SKM-1 treated with dmso at 0.1 percent for 144 hours (cell line): ENCODE measurements around the gene HSD11B1L.
"Not testable (repeated sequence)": the region's sequence is repeated elsewhere in the genome, so short reads cannot be mapped to it uniquely, and the experiment has no call there.

Source experiments
- DNase-seq: peaks from one replicate; lab custom pipeline; 2025; ENCODE audit not compliant: unreplicated experiment; lab: John Stamatoyannopoulos, UW

Gene HSD11B1L

DNA sequence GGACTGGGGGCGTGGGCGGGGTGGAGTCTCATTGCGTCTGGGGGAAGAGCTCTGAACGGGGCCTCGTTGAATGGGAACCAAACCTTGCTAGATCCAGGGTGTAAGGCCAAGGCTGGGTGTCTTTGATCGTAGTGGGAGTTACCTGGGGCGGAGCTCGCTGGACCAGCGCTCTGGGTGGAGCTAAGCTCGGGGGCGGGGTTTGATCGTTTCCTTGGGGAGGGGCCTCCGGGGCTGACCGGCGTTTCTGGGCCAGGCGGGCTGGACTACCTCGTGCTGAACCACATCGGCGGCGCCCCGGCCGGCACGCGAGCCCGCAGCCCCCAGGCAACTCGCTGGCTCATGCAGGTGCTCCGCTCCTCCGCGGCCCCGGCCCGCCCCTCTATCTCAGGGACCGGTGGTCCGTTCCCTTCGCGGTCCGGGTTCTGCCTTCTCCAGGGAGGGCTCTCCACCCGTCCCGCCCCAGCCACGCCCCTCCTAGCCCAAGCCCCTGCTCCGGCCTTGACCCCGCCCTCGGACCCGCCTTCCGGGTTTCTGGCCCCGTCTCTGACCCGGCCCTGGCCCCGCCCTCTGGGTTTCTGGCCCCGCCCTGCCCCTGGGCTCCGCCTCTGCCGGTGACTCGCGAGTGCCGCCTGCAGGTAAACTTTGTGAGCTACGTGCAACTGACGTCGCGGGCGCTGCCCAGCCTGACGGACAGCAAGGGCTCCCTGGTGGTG is 6.0 kb downstream of the HSD11B1L start:
- DNase-seq: peak; percentile 92

DNA sequence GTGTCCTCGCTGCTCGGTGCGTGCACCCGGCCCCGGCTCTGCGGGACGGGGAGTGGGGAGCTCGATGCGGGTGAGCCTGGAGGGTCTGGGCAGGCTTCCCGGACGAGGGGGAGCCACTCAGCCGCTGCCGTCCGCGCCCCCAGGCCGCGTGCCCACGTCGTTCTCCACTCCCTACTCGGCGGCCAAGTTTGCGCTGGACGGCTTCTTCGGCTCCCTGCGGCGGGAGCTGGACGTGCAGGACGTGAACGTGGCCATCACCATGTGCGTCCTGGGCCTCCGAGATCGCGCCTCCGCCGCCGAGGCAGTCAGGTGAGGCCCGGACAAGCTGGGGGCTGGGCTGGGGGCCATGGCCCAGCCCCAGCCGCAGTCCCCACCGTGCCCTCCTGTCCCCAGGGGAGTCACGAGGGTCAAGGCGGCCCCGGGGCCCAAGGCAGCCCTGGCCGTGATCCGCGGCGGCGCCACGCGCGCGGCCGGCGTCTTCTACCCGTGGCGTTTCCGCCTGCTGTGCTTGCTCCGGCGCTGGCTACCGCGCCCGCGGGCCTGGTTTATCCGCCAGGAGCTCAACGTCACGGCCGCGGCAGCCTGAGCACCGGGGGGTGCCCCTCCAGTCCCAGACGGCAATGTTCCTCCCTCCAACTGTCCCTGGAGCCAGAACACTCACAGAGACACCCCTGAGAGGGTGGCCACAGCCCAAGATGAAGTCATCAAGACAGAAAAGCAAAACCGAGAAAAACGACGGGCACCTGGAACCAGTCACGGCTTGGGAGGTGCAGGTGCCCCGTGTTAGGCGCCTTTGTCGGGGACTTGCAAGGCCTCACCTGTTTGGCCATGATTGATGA is 6.8 kb downstream of the HSD11B1L start:
- no peak for DNase-seq

DNA sequence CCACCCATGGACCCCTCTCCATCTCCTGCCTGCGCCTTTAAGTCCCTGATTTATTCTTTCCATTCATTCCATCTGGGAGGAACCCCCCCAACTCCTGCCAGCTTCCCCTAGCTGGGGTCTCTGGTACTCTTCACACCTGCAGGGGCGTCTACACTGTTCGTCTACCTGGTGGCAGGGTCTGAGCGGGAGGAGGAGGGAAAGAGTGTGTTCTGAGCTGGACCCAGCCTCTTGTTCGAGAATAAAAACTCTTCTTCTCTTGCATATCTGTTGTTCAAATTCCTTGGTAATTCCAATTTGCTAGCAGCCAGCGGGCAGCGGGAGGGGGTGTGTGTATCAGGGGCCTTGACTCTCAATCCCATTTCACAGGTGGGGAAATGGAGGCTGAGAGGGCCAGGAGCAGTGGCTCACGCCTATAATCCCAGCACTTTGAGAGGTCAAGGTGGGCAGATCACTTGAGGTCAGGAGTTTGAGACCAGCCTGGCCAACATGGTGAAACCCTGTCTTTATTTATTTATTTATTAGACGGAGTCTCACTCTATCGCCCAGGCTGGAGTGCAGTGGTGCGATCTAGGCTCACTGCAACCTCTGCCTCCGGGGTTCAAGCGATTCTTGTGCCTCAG is 7.5 kb downstream of the HSD11B1L start:
- DNase-seq: not testable (repeated sequence)

DNA sequence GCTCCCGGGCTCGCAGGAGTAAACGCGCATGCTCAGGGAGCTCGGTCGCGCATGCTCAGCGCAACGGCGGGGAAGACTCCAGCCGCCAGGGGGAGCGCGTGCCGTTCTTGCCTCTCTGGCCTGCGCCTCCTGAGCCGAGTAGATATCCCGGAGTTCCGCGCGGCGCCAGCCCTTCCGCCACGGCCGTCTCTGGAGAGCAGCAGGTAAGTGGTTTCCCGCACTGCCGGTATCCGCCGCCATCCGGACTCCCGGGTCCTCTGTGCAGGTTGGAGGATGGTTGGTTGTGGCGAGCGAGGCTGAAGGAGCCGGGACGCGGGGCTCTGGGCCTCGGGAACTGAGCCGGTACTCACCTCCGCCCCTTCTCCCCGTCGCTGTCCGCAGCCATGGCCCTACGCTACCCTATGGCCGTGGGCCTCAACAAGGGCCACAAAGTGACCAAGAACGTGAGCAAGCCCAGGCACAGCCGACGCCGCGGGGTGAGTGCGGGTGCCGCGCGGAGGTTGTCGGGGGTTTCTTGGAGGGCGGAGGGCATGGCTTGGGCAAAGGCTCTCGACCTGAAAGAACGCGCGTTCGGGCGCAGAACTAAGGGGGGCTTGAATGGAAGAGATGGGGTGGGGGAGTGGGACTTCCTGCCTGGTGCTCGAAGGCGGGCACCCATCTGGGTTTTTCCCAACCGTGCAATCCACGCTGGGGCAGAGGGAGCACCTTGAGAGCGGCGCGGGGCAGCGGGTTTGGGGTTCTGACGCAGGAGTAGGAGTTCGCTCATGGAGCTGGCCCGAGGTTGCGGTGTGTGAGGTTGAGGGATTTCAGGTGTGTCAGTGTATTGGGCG is 9.5 kb downstream of the HSD11B1L start, which contains the start of gene RPL36:
TSS of gene RPL36 (plus strand) at position 171 of the 830 bp plus-strand sequence. CDS start at position 384, 213 bp downstream.
- peak; percentile 96 for DNase-seq

DNA sequence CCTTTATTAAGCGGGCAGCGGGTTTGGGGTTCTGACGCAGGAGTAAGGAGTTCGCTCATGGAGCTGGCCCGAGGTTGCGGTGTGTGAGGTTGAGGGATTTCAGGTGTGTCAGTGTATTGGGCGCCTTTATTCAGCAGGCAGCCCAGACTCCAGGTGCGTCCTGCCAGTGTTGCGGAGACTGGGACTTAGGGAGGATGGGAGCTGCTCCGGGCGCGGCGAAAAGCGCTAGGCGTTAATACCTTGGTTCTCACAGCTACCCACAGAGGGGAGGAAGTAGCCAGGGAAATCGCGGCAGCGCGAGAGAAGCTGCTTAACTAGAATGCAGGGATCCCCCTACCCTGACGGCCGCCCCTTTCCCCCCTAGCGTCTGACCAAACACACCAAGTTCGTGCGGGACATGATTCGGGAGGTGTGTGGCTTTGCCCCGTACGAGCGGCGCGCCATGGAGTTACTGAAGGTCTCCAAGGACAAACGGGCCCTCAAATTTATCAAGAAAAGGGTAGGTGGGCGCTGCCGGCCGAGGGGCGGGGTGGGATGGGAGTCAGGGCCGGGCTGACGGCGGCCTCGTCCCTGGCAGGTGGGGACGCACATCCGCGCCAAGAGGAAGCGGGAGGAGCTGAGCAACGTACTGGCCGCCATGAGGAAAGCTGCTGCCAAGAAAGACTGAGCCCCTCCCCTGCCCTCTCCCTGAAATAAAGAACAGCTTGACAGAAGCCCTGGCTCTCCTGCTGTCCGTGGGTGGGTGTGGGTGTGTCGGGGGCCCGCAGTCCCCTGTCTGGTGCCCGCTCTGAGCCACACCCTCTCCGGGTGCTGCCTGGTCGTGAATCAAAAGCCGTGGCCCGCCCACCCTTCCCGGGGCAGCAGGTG is 10.4 kb downstream of the HSD11B1L start:
- DNase-seq: peak; percentile 10

DNA sequence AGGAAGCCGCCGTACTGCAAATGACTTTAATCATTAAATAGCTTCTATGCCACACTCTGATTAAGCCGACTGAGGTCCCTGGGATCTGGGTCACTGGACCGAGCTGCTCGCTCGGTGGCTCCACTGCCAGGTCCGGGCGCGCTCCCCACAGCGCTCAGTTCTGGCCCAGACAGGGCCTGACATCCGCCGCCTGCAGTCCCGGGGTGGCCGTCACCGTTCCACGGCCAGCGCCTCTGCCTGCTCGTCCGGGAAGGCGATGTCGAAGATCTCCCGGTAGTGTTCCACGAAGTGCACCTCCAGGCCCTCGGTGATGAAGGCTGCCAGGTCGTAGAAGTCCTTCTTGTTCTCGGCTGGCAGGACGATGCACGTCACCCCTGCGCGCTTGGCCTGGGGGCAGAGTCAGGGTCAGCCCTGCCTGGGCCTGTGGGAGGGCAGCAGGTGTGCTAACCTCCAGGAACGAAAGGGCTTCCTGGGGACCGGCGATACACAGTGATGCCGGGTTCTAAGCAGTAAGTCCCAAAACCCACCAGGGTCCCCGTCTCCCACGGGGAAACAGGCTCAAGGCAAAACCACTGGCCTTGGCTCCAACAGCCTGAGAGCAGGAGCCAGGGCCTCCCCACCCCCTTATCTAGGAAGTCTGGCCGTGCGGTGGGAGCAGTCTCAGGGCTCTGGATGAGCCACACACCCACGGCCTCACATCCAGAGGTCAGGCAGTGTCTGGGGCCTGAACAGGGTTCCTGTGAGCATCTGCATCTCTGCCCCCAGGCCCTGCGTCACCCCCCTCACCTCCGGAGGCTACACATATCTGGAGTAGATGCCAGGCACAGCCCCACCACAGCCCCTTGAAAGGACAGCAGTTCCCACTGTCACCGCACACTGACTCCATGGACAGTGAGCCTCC is 11.2 kb downstream of the HSD11B1L start:
- no peak for DNase-seq

DNA sequence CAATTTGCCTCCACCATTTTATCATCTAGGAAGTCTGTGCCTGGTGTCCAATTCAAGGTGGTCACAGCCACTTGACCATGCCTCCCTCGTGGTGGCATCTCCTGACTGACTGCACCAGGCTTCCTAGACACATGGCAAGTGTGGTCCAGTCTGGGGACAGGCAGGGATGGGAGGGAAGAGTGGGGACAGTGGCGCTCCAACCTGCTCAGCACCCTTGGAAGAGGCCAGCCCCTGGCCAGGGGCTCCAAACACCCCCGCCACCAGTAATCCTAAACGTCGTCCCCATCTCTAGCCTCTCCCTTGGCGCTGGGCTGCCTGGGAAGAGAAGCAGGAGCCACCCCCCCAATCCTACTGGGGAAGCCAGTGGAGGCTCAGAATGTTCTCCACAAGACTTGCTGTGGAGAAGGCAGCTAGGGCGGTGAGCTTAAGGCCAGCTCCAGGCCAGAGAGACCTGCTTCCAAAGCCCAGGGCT is 11.9 kb downstream of the HSD11B1L start:
- no peak for DNase-seq

DNA sequence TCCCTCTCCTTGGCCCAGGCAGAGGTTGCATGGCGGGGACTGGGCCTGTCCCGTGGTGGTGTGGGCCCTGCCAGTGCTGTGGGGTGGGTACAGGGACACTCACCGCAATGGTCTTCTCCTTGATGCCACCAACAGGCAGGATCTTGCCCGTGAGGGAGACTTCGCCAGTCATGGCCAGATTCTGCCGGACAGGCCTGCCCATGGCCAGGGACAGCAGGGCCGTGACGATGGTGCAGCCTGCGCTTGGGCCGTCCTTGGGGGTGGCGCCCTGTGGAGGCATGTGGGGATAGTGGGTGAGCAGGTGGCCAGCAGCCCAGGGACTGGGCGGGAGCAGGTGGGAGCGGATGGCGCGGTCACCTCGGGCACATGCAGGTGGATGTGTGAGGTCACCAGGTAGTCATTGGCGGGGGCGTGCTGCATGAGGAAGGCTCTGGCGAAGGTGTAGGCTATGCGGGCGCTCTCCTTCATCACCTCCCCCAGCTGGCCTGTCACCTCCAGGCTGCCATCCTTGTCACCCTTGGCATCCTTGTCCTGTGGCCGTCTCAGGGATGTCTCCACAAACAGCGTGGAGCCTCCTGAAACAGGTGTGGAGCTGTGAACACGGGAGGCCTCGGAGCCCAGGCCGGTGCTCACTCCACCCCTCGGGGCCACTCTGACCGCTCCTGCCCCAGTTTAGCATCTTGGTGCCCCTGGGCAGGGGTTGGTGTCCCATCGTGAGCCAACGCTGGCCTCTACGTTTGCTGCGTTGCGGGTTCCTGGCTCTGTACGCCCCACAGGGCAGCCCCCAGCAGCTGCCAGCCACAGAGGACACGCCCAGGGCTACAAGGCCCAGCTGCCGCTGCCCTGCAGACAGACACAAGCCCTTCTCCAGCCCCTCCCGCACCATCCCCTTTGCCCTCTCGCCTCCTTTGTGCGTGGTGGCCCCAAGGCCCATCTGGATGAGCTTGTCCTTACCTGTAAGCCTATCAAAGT is 12.7 kb downstream of the HSD11B1L start:
- DNase-seq: no peak

DNA sequence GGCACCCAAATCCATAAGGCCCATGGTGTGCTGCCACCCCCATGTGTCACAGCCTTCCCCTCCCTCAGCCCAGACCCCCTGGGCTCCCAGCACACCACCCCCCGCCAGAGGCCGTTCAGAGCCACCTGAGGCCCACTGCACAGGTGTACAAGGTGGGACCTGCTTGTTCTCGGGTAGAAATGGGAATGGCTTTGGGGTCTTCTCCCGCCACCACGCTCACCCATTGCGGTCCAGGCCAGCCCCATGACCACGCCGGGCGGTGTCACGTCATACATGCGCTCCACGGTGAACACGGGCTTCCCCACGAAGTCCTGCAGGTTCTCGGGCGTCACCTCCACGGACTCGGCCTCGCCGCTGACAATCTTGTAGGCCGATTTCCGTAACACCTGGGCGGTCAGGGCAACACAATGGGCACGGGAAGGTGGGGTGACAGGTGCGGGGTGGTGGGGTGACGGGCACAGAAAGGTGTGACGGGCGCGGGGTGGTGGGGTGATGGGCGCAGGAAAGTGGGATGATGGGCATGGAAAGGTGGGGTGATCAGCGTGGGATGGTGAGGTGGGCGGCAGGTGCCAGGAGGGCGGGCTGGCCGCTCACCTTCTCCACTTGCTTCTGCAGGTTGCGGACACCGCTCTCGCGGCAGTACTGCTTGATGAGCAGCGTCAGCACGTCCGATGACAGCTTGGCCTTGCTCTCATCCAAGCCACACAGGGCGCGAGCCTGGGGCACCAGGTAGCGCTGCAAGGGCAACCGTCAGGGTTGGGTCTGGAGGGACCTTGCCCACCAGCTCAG is 13.5 kb downstream of the HSD11B1L start:
- no peak for DNase-seq

DNA sequence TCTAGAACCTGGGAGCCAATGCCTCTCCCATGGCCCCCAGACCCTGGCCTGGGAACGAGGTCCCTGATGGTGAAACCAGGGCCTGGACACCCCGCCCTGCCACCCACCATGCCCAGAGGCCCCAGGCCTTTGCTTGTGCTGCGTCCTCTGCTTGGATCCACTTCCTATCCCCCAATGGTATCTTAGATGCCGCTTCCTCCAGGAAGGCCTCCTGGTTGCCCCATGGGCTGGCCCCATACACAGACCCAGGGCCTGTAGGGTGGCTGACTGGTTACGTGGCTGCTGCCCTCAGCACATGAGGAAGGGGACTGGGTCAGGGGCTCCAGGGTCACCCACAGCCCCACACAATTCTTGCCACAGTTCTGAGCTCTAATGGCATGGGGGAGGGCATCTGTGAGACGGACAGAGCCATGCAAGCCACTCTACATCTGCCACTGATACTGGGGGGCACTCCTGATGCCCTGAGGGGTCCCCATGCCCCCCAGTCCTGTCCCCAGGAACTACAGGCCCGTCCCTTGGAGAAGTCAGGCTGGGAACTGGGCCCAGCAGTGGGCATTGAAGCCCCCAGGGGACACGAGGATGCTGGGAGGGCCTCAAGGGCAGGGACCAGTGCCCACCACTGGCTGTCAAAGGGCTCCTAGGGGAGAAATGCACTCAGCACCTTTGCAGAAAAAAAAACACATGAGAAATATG is 14.3 kb downstream of the HSD11B1L start:
- DNase-seq: no peak

DNA sequence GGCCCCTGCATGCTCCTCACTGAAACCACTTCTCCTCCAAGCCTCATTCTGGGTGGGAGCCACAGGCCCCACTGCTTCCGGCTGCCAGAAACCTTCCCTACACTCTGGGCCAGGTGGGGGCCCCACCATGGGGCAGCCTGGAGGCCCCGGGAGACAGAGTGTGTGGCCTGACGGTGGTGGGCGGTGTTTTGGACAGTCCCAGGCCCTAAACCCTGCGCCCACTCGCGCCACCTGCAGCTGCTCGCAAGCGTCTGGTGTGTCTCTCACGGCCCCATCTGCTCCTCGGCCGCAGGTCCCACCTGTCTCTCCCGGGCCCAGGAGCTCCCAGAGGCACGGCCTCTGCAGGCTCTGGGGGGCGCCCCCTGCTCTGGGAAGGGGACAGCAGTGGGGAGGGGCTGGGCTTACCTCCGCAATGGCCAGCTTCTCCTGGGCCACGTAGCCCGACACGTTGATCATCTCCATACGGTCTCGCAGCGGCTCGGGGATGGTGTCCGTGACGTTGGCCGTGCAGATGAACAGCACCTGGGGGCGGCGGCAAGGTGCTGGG is 14.9 kb downstream of the HSD11B1L start:
- no peak for DNase-seq

DNA sequence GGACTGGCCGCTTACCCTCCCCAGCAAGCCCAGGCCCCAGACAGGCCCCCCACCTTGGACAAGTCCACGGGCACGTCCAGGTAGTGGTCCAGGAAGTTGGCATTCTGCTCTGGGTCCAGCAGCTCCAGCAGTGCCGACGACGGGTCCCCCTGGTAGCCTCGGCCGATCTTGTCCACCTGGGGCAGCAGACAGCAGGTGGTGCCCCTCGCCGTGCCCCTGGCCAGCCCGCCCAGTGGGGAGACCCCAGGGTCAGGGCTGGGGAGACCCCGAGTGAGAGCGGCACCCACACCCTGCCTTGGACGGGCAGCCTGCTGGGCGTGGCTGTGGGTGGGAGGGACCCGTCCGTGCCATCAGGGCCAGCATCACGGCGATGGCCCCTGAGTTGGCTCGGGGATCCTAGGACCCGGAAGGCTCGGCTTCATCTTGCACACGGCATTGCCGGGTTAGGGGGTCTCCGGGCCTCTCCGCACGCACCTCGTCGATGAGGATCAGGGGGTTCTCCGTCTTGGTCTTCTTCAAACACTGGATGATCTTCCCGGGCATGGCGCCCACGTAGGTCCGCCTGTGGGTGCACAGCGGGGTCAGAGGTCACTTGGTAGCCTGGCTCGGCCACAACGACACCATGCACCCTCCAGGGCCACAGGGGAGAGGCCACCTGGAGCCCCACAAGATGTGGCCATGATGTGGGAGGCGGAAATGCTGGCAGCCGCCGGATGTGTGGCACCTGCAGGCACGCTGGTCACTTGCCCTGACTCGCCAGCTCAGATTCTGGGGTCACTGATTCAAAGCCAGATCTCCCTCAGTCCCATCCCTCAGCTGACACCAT is 15.6 kb downstream of the HSD11B1L start:
- no peak for DNase-seq

DNA sequence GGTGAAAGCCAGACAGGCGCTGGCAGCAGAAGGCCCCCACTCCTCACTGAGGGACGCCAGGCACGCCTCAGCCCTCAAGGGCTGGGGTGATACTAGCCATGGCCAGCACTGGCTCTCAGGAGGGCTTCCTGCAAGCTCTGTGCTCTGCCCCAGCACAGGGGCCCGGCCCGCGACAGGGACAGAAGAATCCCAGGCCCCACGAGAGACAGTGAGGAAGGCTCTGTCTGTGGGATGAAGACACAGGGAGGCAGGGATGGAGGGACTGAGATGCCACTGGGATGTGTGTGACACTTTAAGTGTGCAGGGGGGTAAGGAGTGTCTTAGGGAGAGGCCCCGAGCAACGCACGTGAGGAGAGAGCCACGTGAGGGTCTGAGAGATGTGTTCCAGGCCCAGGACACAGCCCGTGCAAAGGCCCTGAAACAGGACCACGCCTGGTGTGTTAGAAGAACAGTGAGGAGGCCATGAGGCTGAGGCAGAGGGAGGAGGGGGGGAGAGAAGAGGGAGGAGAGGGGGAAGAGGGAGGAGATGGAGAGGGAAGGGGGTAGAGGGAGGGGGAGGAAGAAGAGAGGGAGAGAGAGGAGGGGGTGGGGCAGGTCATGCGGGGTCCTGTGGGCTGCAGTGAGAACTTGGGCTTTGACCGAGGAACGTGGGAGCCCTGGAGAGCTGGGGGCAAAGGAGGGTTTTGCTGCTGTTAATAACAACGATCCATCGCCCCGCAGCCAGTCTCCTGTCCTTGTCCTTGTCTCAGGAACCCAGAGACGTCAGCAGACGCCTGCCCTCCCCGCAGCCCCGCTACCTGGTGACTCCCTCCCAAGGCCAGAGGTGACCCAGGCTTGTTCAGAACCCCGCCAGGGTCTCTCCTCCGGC is 16.4 kb downstream of the HSD11B1L start:
- DNase-seq: no peak
